RKO (cell line): ENCODE data around the gene NPTX1.

Experiments used
- DNase-seq: peaks from one replicate; pipeline ENCODE4 v3.0.0-alpha.2; 2016; ENCODE audit warnings: low spot score

The NPTX1 gene

DNA sequence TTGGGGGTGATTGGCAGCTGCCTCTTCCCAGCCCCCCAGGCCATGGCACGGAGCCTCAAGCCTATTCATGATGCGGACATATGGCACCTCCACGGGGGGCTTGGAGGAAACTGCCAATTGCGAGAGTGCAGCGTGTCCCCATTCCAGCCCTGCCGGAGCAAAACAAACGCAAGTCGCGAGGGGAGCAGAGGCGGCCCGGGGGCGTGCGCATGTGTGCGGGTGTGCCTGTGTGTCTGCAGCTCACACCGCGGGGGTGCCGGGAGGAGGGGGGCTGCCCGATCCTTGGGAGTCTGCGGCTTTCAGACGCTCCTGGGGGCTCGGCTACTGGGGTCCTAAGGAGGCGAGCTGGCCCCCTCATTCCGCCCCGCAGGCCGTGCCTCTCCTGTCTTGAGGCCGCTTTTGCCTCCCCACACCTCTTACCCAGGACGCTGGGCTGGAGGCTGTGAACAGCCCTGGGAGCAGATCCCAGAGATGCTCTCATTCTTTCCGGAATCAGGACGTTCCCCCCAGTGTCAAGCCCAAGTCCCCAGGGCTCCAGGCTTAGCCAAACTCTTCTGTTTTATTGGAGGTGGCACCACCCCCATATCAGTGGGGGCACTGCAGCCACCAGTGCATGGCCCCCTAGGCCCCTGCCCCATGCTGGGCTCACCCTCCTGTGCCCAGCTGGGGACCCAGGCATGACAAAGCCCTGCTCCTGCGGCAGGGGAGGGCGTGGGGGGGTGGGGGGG lies 32.3 kb downstream of the NPTX1 start:
- DNase-seq: no peak

DNA sequence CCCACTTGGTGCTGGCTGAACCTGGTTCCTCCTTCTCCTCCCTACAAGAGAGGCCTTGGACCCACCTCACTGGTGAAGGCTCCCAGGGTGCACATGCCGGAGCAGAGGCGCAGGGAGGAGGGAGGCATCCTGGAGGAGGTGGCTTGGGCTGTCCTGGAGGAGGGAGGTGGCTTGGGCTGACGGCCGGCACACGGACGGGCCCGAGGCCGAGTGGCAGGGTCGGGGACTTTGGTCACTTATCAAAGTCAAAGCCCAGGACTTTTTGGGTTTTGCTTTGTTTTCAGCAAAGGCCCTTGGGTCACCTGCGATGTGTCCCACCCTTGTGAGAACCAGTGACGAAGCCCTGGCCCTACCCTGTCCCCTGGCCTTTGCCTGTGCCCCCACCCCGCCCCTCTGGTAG lies 32.9 kb downstream of the NPTX1 start:
- no peak for DNase-seq

DNA sequence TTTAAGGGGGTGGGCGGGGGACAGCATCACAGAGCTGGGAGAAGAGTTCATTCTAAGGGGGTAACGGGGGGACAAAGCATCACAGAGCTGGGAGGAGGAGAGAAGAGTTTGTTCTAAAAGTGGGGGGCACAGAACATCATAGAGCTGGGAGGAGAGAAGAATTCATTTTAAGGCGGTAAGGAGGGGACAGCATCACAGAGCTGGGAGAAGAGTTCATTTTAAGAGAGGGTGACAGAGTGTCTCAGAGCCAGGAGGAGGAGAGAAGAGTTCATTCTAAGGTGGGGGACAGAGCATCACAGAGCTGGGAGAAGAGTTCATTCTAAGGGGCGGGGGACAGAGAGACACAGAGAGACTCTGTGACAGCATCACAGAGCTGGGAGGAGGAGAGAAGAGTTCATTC lies 33.6 kb downstream of the NPTX1 start:
- no peak for DNase-seq

DNA sequence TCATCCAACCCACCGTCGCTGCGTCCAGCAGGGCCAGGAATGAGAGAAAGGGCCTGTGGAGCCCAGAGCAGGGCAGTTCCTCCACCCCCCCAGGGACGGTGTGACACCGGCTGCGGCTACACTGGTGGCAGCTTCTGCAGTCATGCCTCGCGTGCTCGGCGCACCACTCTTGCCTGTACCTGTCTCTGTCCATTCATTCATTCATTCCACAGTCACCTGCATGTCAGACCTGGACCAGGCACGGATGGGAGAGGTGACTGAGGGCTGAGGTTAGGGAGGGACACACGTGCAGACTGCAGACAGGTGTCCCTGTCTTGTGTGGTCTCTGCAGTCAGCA lies 34.1 kb downstream of the NPTX1 start:
- no peak for DNase-seq

DNA sequence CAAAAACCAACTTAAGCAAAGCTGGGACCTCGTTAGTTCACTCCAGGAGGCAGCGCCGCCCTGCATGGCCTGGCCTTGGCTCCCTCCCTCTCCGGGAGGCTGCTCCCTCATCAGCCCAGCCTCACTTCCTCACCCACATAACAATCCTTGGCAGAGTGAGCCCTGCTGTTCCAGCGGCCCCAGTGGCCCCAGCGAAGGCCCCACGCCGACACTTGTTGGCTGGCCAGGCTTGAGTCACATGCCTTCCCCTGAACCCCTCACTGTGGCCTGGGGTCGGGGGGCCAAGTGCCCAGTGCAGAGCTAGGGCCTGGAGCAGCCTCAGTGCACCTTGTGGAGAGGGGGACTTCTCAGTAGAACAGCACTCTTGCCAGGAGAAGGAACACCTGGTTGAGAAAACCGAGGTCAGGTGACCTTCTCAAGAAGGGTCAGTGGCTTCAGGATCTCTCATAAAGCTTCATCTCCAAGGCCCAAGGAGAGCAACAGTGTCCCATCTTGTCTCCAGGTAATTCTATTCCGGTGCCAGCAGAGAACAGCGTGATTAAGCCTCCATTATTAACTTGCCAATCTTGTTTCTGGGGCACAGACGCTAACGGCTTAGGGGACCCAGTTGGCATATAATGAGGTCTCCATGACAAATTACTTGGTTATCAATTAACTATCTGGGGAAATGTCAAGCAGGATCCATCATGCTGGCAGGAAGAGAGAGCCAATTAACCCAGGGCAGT lies 34.6 kb downstream of the NPTX1 start:
- DNase-seq: no peak

DNA sequence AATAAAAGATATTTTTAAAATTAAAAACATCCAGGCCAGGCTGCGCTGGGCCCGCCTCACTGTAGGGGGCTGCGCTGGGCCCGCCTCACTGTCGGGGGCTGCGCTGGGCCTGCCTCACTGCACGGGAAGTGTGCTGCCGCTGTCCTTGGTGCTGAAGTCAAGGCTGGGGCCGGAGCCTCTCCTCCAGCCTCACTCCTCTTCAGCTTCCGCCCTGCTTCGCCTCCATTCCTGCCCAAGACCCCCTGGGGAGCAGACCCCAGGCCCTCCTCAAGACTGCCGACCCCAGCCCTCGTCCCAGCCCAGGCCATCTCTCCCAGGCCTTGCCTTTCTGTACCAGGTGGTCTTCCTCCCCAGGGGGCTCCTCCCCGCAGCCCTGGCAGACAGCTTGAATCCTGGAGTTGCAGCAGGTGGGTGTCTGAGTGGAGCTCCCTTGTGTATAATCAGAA lies 35.3 kb downstream of the NPTX1 start:
- peak; percentile 49 for DNase-seq

DNA sequence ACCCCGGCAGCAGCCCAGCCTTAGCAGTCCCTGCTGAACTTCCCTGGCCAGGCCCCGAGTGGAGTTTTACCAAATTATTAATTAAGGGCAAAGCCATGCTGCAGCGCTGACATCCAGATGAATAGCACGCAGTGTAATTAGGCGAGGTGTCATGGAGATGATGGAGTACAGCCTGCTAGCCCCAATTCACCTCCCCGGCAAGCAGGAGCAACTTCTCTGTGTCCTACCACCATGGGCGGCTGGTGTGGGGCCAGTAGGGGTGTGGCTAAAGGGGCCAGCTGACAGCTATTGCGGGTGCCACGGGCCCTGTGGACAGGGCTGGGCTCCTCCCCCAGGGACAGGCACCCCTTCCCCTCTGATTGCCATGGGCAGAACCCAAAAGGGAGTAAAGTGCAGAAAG lies 36.9 kb downstream of the NPTX1 start:
- no peak for DNase-seq

DNA sequence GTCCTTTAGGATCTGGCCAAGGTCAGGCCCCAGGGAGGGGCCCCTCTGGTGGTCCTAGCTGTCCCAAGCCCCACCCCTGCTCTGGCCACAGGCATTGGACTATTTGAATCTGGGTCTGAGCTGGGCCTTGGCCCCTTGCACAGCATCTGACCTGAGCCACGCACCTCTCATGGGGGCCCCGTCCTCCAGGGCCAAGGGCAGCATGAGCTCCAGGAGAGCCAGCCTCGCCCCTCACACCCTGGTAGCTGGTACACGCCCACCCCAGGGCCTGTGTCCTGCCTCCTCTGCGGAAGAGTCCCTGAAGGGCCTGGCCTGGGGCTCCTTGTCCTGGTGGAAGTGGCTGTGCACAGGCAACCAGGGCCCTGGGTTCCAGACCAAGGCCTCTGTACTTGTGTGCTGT lies 37.6 kb downstream of the NPTX1 start:
- DNase-seq: no peak

DNA sequence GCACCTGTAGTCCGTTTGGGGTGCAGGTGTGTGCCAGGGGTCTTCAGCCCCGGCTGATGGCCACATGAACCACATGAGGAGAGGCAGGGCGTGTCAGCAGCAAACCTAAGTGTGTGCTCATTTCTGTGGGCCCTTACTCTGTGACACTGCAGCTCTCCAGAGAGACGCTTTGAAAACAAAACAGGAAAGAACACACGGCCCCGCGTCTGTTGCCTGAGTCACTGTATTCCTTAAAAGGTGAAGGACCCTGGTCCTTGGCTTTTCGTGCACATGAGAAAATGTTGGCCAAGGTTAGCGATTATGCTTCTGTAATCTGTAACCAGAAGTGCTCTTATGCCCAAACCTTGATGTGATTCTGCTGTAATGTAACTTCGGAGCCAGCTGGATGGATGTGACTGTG lies 38.9 kb downstream of the NPTX1 start:
- DNase-seq: no peak

DNA sequence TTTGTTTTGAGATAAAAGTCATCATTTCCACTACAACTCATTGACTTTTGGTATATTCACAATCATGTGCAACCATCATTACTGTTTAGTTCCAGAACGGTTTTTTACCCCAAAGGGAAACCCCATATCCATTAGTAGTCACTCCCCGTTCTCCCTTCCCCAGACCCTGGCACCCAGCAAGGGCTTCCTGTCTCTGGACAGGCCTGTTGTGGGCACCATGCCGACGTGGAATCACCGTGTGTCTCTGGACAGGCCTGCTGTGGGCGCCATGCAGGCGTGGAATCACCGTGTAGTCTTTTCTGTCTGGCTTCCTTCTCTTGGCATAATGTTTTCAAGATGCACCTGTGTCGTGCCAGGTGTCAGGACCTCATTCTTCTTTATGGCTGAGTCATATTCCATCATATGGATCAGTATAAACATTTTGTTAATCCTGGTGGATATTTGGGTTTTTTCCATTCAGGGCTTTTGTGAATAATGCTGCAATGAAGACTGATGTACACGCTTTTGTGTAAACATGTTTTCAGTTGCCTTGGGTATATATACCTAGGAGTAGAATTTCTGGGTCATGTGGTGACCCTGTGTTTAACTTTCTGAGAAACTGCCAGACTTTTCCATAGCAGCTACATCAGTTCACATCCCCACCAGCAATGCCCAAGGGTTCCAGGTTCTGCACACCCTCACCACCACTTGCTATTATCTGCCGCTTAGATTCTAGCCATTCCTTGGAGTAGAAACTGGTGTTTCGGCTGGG lies 42.3 kb downstream of the NPTX1 start:
- no peak for DNase-seq

DNA sequence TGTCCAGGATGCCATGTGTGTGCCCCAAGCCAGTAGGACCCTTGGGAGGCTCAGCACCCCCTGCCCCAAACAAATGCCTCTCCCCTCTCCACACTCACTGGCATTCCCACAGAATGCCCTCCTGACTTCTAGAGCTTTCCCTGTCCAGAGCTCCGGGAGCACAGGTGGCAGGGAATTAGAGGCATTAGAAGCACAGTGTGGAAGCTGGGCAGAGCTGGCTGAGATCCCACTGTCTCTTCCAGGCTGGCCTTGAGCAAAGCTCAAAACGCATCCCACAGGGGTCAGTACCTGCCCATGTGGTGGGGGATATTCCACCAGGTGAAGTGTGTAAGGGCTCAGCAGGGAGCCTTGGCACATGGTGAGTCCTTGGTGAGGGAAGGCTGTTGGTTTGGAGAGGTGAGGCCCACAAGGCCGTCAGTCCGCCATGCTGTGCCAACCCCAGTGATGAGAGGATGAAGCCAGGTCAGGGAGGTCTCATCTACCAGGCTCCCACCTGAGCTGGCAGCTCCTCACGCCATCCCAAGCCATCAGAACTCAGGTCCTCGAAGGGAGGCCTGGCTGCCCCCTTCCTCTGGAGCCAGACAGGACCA lies 43.4 kb downstream of the NPTX1 start:
- DNase-seq: no peak

DNA sequence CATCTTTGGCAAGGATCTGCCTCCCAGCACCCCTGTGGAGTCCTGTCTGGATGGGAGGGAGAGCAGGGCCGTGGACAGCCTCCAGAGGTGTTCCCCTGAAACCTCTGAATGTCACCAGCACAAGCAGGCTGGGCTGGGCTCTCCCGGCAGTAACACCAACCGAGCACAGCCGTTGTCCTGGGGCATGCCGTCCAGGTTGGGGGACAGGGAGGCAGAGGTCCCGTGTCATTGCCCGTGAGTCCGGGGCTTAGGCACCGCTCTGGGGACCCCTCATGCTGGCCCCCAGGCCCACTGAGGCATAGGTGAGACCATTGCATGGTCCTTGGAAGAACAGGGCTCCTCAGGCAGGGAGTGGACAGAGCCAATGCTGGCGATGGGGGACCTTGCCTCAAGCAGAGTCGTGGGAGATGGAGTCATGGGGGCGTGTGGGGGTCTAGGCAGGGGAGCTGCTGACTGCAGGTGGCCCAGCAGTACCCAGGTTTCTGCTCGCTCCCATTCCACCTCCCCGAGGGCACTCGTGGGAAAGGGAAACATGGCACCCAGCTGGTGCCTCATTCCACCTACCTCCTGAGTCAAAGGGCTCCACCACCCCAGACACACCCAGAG lies 44.0 kb downstream of the NPTX1 start:
- DNase-seq: no peak

DNA sequence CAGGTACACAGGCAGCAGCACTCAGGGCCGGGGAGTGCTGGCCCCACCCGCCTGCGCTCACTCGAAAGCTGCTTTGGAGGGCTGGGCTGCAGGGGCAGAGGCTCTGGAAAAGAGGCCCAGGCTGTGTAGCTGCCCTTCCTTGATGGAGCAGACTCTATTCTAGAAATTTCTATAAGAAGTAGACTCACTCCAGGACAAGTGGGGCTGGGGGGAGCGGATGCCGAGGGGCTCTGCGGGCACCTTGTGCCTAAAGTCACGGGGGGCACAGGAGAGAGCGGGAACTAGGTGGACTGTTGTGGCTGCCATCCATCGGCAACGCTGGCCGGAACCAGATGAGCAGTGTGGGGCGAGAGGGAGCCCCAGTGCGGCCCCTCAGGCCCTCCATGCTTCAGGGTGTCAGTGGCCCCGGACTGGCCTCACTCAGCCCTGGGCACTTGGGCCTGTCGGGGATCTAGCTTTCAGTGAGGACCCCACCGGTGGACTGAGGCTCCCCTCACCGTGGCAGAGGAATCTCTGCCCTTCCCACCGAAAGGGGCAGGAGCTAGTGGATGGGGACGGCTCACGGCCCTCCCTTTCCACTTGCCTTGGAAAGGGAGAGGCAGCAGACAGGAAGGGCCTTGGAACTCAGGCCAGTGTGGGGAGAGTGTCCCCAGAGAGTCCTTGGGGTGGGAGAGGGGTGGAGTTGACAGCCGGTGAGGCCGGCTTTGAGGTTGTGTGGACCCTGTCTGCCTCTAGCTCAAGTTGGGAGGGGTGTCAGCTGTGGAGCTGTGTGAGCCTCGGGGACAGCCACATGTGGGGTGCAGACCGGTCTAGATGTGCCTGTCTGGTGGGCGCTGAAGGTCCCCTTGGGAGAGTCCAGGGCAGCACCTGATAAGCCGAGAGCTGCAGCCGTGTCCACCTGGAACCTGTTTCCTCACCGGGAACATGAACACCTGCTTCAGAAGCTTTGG lies 44.9 kb downstream of the NPTX1 start:
- DNase-seq: no peak

DNA sequence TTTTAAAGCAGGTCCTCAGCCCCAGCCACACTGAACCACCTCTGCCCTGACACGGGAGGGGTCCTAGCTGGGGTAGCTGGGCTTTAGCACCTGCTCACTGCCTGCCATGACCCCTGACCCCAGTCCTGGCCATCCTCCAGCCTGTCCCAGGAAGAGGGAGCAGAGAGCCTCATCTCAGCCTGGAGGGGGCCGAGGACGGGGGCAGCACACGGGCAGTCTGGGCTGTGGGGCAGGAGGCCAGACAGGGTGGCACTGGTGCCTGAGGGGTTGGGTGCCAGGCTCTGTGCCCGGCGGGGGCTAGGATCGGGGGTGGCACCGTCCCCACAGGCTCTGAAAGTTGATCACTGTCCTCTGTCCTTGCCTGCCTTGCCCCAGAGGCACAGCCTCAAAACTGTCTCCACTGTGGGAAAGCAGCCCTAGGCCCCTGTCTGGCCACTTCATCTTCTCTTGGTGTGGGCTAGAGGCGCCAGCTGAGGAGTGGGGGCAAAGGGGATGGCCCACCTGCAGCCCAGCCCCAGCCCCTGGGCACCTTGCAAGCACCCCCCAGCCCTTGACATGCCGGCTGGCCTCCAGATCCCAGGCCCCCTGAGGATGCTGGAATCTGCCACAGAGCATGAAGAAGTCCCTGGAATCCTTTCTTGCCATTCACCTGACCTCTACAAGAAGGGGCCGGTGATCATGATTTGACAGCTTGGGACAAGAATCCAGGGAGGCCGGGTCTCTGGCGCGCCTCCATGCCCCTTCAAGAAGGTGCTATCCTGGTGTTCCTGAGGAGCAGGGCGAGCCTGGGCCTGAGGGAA lies 45.8 kb downstream of the NPTX1 start:
- no peak for DNase-seq

DNA sequence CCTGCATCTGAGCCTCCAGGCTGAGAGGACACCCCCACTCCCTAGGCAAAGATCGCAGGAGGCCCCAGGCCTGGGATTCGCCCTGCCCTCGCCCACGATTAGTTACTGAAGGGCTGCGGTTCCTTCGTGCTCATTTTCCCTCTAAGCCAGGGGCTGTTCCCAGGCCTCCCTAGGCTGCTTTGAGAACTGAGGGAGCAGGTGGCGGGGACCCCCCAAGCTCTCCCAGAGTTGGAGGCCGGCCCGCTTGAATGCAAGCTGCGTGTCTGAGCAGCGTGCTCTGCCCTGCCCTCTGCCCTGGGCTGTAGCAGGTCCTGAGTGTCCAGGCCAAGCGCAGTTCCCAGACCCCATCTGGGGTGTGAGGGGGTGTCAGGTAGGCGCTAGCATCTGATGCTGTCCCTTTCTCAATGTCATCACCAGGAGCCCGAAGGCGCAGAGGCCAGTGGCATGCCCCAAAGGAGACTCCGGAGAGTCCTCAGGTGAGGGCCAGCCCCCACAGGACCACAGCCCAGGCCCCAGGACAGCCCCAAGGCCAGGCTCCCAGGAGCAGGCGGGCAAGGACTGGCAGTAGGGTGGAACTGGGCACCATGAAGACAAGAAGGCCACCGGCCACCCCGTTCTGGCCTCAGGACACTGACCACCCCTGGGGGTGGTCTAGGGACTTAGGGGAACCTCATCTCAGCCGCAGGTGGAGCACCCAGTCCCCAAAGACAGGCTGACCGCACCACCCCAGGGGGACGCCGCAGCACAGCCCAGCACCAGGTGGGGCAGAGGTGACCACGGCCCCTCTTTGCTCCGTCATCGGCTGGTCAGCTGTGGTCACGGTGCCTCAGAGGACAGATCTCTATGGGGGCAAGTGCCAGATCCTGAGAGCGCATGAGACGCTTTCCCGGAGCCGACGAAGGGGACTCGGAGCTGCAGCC lies 46.8 kb downstream of the NPTX1 start:
- DNase-seq: no peak

DNA sequence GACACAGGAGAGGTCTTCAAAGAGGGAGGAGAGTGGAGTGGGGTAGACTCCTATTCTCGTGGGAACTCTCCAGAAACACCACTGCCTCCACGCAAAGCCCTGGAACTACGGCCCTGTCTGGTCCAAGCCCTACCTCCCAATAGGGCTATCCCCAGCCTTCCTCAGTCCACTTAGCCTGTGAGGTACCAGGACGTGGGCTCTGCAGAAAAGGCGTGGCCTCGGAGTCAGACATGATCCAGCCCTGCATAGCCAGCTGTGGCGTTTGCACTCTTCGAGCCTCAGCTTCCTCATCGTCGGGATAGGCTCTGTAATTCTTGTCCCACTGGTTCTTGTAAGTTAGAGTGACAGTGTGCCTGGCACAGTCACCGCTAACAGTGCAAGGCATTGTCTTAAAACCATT lies 47.6 kb downstream of the NPTX1 start:
- no peak for DNase-seq

DNA sequence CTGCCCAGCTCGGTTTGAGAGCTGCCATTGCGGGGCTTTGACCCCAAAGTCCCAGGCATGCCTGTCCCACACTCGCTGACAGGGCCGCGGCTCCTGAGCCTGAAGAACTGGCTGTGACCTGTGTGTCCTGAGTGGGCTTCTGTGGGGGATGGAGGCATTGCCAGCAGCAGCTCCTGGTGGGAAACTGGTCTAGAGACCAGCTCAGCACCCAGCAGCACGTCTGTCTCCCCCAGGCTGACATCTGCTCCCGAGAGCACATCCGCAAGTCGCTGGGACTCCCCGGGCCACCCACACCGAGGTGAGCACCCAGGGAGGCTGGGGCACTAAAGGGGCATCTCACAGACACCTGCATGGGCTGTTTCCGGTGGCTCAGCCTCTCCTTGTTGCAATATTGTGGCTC lies 48.0 kb downstream of the NPTX1 start:
- DNase-seq: no peak

DNA sequence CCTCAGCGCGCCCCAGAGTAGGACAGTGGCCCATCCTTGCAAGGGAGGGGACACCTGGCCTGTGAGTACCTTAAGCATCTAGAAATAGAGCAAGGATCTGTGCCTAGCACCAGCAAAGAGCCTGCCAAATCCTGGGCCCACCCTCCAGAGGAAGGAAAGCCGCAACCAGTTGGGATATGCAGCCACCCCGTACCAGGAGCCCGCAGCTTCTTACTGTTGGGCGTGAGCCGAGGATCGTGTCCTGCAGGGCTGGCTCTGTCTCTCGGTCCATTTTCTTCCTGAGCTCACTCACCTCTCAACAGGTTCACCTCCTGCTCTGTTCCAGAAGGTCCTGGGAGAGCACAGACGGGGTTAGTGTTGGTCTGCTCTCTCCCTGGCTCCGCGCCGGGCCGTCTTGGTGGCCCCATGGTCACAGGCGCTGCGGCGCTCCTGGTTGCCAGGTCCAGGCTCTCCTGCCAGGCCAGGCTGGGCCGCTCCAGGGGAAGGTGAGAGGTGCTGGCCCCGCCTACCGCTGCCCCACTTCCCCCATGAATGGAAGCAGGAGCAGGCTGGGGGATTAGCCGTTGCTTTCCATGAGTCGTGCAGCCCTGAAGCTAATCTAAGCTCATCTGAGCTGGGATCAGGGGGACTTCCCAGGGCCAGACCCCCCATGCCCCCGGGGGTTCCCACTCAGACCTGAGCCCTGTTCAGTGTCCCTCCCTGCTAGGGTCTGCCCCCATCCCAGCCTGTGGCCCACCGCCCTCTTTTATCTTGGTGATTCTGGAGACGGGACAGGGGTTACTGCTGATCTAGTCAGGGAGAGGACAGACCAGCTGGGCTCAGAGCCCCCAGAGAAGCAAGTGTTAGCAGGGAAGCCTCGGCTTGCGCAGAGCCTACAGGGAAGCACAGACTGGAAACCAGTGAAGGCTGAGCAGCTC lies 48.8 kb downstream of the NPTX1 start:
- DNase-seq: no peak
